Measurements from ENCODE around the gene ASTN1.

The ASTN1 gene

GRCh38 chr1:177162243-177162642, 2.3 kb downstream of the ASTN1 start:
- no peak for DNase-seq

- DNase-seq, result no peak
These were observed 18.0 kb downstream of the ASTN1 start for GRCh38 chr1:177146499-177146898.

- DNase-seq, result no peak
These were observed 19.1 kb downstream of the ASTN1 start for GRCh38 chr1:177145106-177146070.

- peak; percentile 17 for DNase-seq
These were observed 21.7 kb downstream of the ASTN1 start for GRCh38 chr1:177142791-177143271.

GRCh38 chr1:177142010-177142409, 22.5 kb downstream of the ASTN1 start:
- DNase-seq, result no peak

- no peak for DNase-seq
These were observed 26.2 kb downstream of the ASTN1 start for GRCh38 chr1:177138347-177138746.

- no peak for DNase-seq
These were observed 26.7 kb downstream of the ASTN1 start for GRCh38 chr1:177137814-177138213.

GRCh38 chr1:177135250-177135649, 29.3 kb downstream of the ASTN1 start:
- no peak for DNase-seq

- DNase-seq, result peak; percentile 27
These were observed 30.5 kb downstream of the ASTN1 start for GRCh38 chr1:177133977-177134538.

GRCh38 chr1:177132141-177132540, 32.4 kb downstream of the ASTN1 start:
- no peak for DNase-seq

GRCh38 chr1:177131723-177132122, 32.8 kb downstream of the ASTN1 start:
- no peak for DNase-seq

- DNase-seq, result no peak
These were observed 34.0 kb downstream of the ASTN1 start for GRCh38 chr1:177130451-177130945.

GRCh38 chr1:177128665-177129281, 35.7 kb downstream of the ASTN1 start:
- DNase-seq, result no peak

GRCh38 chr1:177126267-177126666, 38.2 kb downstream of the ASTN1 start:
- DNase-seq, result no peak

- no peak for DNase-seq
These were observed 39.8 kb downstream of the ASTN1 start for GRCh38 chr1:177124577-177125278.

GRCh38 chr1:177122461-177123251, 41.9 kb downstream of the ASTN1 start:
- DNase-seq, result no peak

GRCh38 chr1:177119311-177119710, 45.2 kb downstream of the ASTN1 start:
- DNase-seq, result no peak

- no peak for DNase-seq
These were observed 45.6 kb downstream of the ASTN1 start for GRCh38 chr1:177118901-177119300.

GRCh38 chr1:177116941-177117340, 47.6 kb downstream of the ASTN1 start:
- DNase-seq, result no peak

GRCh38 chr1:177106614-177107365, 57.7 kb downstream of the ASTN1 start:
- DNase-seq, result no peak

GRCh38 chr1:177106196-177106595, 58.3 kb downstream of the ASTN1 start:
- no peak for DNase-seq
